ENCODE results near the gene FAM200C. TPM values are rescaled to one million over a fixed set of nuclear protein-coding genes. Genes with fewer than 3 reads are reported as not detected.

Gene FAM200C
- polyA plus RNA-seq, 1 donor (not counting 4 experiments of a cell fraction or from before 2014, with no cell fraction given) = 1.7 TPM

DNA sequence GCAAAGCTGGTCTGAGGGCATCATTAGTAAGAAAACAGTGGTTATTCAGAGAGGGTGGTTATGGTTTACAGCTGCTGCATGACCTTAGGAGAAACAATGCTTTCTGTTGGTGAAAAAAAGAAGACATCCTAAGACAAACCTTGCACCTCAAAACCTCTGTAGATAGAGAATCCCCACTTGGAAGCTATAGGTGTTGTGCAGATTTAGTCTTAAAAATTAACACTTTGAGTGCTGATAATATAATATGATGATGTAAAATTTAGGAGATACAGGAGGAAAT is 20.4 kb upstream of the FAM200C start:
- Histone ChIP-seq H3K36me3 (ENCODE audit: control insufficient read depth in 2 of 2, extremely low read depth in 1 of 2, insufficient read depth in 2 of 2, low read length in 2 of 2) (peaks cover 2 to 16% of the 10 kb centered on the region in 2 experiments), H3K27me3 (ENCODE audit: control insufficient read depth, extremely low read depth, insufficient read depth, low read length) (no peaks in the 10 kb centered on the region), H3K4me3 (ENCODE audit: control insufficient read depth in 2 of 3, extremely low read depth in 1 of 3, insufficient read depth in 2 of 3, low read depth in 1 of 3, low read length in 3 of 3) (no peak overlapping the region), H2AFZ (ENCODE audit: control insufficient read depth, low read length) (peak overlapping the region; percentile 91), H4K20me1 (ENCODE audit: control insufficient read depth, extremely low read depth, insufficient read depth, low read length) (no peaks in the 10 kb centered on the region), H3K27ac (ENCODE audit: control insufficient read depth, insufficient read depth, low read length) (peak overlapping the region; percentile 18), H3K9me1 (ENCODE audit: control insufficient read depth, extremely low read depth, insufficient read depth, low read length) (no peaks in the 10 kb centered on the region), H3K4me1 (ENCODE audit: control insufficient read depth, extremely low read depth, insufficient read depth, low read length) (peaks cover 42% of the 10 kb centered on the region), H3K9me3 (ENCODE audit: control insufficient read depth, low read depth, low read length) (no peaks in the 10 kb centered on the region), H3K9ac (ENCODE audit: control insufficient read depth, extremely low read depth, insufficient read depth, low read length) (no peak overlapping the region), H3K79me2 (ENCODE audit: control insufficient read depth, insufficient read depth, low read length) (peaks cover 56% of the 10 kb centered on the region), H3K4me2 (ENCODE audit: control insufficient read depth, extremely low read depth, insufficient read depth, low read depth, low read length) (no peak overlapping the region)
- dilution Hi-C loops (cut with MboI; ENCODE audit: extremely low pct_ligation_motif_present, low sequenced_read_pairs) = no loop called here
- TF ChIP-seq EZH2 (IDR thresholded peaks at IDR 0.05; ENCODE audit: low read length) = no peak
- TF ChIP-seq, protein P1, sequence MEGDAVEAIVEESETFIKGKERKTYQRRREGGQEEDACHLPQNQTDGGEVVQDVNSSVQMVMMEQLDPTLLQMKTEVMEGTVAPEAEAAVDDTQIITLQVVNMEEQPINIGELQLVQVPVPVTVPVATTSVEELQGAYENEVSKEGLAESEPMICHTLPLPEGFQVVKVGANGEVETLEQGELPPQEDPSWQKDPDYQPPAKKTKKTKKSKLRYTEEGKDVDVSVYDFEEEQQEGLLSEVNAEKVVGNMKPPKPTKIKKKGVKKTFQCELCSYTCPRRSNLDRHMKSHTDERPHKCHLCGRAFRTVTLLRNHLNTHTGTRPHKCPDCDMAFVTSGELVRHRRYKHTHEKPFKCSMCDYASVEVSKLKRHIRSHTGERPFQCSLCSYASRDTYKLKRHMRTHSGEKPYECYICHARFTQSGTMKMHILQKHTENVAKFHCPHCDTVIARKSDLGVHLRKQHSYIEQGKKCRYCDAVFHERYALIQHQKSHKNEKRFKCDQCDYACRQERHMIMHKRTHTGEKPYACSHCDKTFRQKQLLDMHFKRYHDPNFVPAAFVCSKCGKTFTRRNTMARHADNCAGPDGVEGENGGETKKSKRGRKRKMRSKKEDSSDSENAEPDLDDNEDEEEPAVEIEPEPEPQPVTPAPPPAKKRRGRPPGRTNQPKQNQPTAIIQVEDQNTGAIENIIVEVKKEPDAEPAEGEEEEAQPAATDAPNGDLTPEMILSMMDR (optimal IDR thresholded peaks at IDR 0.05 in 1 of 3, IDR thresholded peaks at IDR 0.05 in 1 of 3, conservative IDR thresholded peaks at IDR 0.05 in 1 of 3; ENCODE audit: extremely low read depth in 1 of 3, insufficient read depth in 2 of 3, low read length in 3 of 3) = no peak
- DNase-seq (ENCODE audit: low read depth, low spot score) (no peak), FAIRE-seq (no peak)

GRCh38 chr5:160419458-160420330 is 19.8 kb upstream of the FAM200C start:
- peaks cover 51% of the 10 kb centered on the region for H3K79me2 ChIP-seq (ENCODE audit: control insufficient read depth, insufficient read depth, low read length)
- no peaks in the 10 kb centered on the region for H3K9me3 ChIP-seq (ENCODE audit: control insufficient read depth, low read depth, low read length)
- TF ChIP-seq, protein P1 (optimal IDR thresholded peaks at IDR 0.05 in 1 of 3, IDR thresholded peaks at IDR 0.05 in 1 of 3, conservative IDR thresholded peaks at IDR 0.05 in 1 of 3; ENCODE audit: extremely low read depth in 1 of 3, insufficient read depth in 2 of 3, low read length in 3 of 3) = no peak
- DNase-seq (ENCODE audit: low read depth, low spot score) = no peak
- H2AFZ ChIP-seq (ENCODE audit: control insufficient read depth, low read length) = peak overlapping the region; percentile 91
- H3K27ac ChIP-seq (ENCODE audit: control insufficient read depth, insufficient read depth, low read length) = peak overlapping the region; percentile 97
- peaks cover 0 to 11% of the 10 kb centered on the region in 2 experiments for H3K36me3 ChIP-seq (ENCODE audit: control insufficient read depth in 2 of 2, extremely low read depth in 1 of 2, insufficient read depth in 2 of 2, low read length in 2 of 2)
- H4K20me1 ChIP-seq (ENCODE audit: control insufficient read depth, extremely low read depth, insufficient read depth, low read length) = no peaks in the 10 kb centered on the region
- H3K4me3 ChIP-seq (ENCODE audit: control insufficient read depth in 2 of 3, extremely low read depth in 1 of 3, insufficient read depth in 2 of 3, low read depth in 1 of 3, low read length in 3 of 3) = peak overlapping the region; percentile 98 to 99 (median 99)
- no peak for FAIRE-seq
- peaks cover 40% of the 10 kb centered on the region for H3K4me1 ChIP-seq (ENCODE audit: control insufficient read depth, extremely low read depth, insufficient read depth, low read length)
- peak overlapping the region; percentile 98 for H3K9ac ChIP-seq (ENCODE audit: control insufficient read depth, extremely low read depth, insufficient read depth, low read length)
- H3K9me1 ChIP-seq (ENCODE audit: control insufficient read depth, extremely low read depth, insufficient read depth, low read length) = no peaks in the 10 kb centered on the region
- dilution Hi-C loops (cut with MboI; ENCODE audit: extremely low pct_ligation_motif_present, low sequenced_read_pairs) = no loop called here
- H3K4me2 ChIP-seq (ENCODE audit: control insufficient read depth, extremely low read depth, insufficient read depth, low read depth, low read length) = peak overlapping the region; percentile 90
- no peaks in the 10 kb centered on the region for H3K27me3 ChIP-seq (ENCODE audit: control insufficient read depth, extremely low read depth, insufficient read depth, low read length)

All from keratinocyte (primary cell).